ENCODE data around the gene NQO1.
"Not testable (repeated sequence)": the region's sequence is repeated elsewhere in the genome, so short reads cannot be mapped to it uniquely, and the experiment has no call there.

DNA sequence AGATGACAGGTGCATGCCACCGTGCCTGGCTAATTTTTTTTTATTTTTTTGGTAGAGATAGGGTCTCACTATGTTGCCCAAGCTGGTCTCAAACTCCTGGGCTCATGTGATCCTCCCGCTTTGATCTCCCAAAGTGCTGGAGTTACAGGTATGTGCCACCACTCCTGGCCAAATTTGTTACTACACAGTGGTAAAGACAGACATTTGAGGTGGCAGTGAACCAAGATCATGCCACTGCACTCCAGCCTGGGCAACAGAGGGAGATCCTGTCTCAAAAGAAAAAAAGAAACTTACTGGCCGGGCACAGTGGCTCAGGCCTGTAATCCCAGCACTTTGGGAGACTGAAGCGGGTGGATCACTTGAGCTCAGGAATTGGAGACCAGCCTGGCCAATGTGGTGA, 2.7 kb upstream of the NQO1 start:
- TF ChIP-seq, protein P1, sequence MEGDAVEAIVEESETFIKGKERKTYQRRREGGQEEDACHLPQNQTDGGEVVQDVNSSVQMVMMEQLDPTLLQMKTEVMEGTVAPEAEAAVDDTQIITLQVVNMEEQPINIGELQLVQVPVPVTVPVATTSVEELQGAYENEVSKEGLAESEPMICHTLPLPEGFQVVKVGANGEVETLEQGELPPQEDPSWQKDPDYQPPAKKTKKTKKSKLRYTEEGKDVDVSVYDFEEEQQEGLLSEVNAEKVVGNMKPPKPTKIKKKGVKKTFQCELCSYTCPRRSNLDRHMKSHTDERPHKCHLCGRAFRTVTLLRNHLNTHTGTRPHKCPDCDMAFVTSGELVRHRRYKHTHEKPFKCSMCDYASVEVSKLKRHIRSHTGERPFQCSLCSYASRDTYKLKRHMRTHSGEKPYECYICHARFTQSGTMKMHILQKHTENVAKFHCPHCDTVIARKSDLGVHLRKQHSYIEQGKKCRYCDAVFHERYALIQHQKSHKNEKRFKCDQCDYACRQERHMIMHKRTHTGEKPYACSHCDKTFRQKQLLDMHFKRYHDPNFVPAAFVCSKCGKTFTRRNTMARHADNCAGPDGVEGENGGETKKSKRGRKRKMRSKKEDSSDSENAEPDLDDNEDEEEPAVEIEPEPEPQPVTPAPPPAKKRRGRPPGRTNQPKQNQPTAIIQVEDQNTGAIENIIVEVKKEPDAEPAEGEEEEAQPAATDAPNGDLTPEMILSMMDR (IDR thresholded peaks at IDR 0.05): not testable (repeated sequence)
- not testable (repeated sequence) for TF ChIP-seq EZH2 (IDR thresholded peaks at IDR 0.05; ENCODE audit: borderline replicate concordance, insufficient read depth, low read depth, low read length, poor library complexity, severe bottlenecking)
